Measurements from ENCODE around the gene ZIC5.

Gene ZIC5

GRCh38 chr13:99930925-99931324 lies 40.6 kb downstream of the ZIC5 start:
- no peak for DNase-seq

GRCh38 chr13:99929866-99930265 lies 41.7 kb downstream of the ZIC5 start:
- no peak for DNase-seq

GRCh38 chr13:99926014-99926731 lies 45.4 kb downstream of the ZIC5 start:
- DNase-seq = no peak

- no peak for DNase-seq
These were observed 47.5 kb downstream of the ZIC5 start for GRCh38 chr13:99923877-99924582.

- DNase-seq = no peak
These were observed 48.7 kb downstream of the ZIC5 start for GRCh38 chr13:99922631-99923404.

- no peak for DNase-seq
These were observed 52.4 kb downstream of the ZIC5 start for GRCh38 chr13:99919132-99919531.

- DNase-seq = no peak
These were observed 55.0 kb downstream of the ZIC5 start for GRCh38 chr13:99916366-99917103.

GRCh38 chr13:99913167-99913566 lies 58.4 kb downstream of the ZIC5 start:
- no peak for DNase-seq
